Esophagus squamous epithelium (tissue), 4 donors: ENCODE data around the gene GBA2.

Experiments
- CTCF ChIP-seq, 6 experiments: fragments of 450-650 bp in 4 of 6; fragments of 200-600 bp in 2 of 6; sonication (generic) in 2 of 6; IDR thresholded peaks; one replicate each; pipeline ENCODE4 v1.5.1; 2016 to 2019; ENCODE audit warnings: antibody characterized with exemption in 6 of 6, mild to moderate bottlenecking in 4 of 6, moderate library complexity in 4 of 6
- POLR2A ChIP-seq, 4 donors: fragments of 450-650 bp; IDR thresholded peaks; one replicate each; pipeline ENCODE4 v1.6.1; 2017; ENCODE audit warnings: antibody characterized with exemption in 4 of 4, mild to moderate bottlenecking in 4 of 4, moderate library complexity in 3 of 4

GRCh38 chr9:35790025-35790384, 41.0 kb upstream of the GBA2 start:
- TF ChIP-seq CTCF (IDR thresholded peaks at IDR 0.05) (no peak), POLR2A (IDR thresholded peaks at IDR 0.05) (no peak)
